GM12872 (cell line): ENCODE measurements around the gene CHST15.

Experiments
- TF ChIP-seq, protein P1 (sequence below): IDR thresholded peaks from 3 replicates; pipeline ENCODE4 v1.5.1; 2011; ENCODE audit warnings: low read depth, mild to moderate bottlenecking, low read length, moderate library complexity; ENCODE audit not compliant: insufficient read depth

Gene CHST15

DNA sequence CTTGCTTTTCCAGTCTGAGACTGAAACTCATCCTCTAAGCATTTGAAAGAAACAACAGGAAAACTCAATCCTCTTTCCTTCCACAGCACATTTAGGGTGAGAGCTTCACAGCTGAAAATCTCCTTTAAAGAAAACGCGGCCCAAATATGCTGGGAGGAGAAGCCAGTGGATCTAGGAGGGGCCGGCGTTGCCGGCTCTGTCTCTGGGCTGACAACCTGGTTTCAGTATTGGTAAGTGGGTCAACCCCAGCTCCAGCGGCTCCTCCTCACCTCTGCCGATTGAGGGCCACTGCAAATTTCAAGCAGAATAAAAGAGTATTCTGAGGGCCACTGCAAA, 126.5 kb downstream of the CHST15 start:
- TF ChIP-seq, protein P1, sequence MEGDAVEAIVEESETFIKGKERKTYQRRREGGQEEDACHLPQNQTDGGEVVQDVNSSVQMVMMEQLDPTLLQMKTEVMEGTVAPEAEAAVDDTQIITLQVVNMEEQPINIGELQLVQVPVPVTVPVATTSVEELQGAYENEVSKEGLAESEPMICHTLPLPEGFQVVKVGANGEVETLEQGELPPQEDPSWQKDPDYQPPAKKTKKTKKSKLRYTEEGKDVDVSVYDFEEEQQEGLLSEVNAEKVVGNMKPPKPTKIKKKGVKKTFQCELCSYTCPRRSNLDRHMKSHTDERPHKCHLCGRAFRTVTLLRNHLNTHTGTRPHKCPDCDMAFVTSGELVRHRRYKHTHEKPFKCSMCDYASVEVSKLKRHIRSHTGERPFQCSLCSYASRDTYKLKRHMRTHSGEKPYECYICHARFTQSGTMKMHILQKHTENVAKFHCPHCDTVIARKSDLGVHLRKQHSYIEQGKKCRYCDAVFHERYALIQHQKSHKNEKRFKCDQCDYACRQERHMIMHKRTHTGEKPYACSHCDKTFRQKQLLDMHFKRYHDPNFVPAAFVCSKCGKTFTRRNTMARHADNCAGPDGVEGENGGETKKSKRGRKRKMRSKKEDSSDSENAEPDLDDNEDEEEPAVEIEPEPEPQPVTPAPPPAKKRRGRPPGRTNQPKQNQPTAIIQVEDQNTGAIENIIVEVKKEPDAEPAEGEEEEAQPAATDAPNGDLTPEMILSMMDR, result no peak

DNA sequence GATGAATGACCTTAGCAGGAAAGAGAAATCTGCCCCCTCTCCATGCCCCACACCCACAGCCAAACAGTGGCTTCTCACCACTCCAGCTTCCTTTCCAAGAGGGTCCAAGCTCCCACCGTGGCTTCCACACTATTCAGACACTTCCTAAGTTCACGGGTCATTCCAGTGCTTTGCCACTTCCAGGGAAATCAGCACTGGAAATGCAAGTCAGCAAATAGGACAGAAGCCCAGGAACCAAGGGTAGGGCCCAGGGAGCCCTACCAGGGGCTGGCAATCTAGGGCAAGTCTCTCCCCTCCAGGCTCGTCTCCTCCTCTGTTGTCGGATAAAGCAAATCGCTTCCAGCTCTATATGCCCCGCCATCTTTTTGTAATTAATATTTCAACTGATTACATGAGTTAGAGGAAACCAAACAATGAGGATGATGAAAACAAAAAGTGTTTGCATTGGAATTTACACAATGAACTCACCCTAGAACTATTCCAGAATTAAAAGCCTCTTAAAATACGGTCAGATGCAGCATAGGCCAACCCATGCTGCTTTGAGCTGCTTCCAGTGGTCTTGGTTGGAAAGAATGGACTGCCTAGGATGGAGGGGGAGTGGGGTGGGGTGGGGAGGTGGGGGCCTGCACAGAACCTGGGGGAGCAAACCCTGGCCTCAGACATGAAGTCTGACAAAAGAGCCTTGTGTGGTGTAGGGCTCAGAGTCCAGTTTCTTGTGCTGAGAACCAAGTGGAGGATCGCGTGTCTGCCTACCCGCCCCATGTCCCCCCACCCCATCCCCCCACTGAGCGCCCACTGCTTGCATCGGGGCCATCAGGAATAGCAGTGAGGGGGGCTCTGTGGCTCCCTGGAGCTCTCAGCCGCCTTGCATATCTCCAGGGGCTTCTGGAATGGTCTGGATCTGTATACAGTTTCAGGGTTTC, 127.2 kb downstream of the CHST15 start:
- TF ChIP-seq, protein P1, result no peak

DNA sequence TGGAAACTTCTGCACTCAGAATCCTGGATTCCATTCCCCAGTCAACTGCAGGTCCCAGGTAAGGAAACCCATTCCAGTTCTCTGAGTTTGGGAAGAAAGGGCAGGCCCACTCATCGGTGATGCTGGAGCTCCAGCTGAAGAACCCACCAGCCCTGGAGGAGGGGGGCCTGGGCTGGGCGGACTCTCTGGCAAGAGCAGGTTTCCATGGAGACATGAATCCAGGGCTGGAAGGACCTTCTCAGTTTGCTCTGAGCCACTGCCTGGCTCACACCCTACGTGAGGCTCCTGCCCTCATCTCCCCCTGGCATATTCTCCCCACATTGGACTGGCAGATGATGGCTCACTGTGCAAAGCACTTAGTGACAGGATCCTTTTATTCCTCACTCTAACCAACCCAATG, 128.4 kb downstream of the CHST15 start:
- TF ChIP-seq, protein P1, result no peak

DNA sequence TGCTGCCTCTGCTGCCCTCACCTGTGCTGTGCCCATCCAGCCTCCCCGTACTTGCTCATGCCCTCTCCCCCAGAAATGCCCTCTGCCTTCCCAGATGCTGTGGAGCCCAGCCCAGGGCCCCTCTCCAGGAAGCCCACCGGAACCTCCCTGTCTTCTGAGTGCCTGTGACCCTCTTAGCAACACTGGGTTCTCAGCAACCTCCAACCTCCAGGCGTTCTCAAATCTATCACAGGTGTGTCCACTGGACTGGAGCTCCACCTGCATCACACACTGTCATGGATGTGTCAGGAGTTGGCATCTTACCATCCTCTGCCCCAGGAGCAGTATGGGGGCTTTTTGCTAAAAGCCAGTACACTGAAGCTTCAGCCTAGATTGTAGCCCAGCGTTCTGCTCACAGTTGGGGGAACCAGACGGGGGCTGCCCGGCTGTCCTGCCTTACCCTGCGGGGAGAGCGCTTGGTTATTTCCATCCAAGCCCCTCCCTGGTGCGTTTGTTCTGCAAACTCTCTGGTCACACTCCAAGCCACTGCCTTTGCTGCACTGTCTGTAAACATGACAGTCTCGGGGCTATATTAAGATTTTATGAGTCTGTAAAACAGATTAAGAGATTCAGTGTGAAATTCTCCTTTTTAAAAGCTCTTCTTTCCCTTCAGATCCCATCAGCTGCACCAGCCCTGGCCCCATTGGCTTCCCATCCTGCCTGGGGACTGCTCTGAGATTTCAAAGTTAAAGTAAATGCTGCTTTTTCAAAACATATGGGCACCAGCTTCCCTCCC, 130.5 kb downstream of the CHST15 start:
- TF ChIP-seq, protein P1, result no peak

DNA sequence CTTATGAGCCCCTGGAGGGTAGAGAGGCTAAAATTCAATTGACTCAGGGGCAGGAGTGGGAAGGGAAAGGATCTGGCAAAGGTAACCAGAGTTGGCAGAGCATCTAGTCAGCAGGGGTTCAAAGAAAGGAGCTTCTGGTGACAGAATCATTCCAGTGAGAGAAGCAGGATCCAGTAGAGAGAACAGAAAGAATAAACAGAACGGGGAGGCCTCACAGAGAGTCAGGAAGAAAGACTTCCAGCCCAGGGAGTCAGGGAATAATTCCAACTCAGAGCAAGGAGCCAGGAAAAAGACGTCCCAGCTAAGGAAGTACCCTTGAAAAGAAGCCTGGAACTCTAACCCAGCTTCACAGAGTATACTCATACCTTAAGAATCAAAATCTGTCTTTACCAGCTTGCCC, 135.2 kb downstream of the CHST15 start:
- TF ChIP-seq, protein P1, result no peak
